Progenitor cell of endocrine pancreas (in vitro differentiated cells): ENCODE data around the gene SFI1. TPM values are rescaled to one million over a fixed set of nuclear protein-coding genes. Genes with fewer than 3 reads are reported as not detected.

Experiments
- DNase-seq: peaks from one replicate; pipeline ENCODE4 v3.0.0; 2021; ENCODE audit warnings: low spot score; ENCODE audit not compliant: unreplicated experiment
- H3K27ac Mint-ChIP-seq: 2 replicates; pipeline ENCODE4 v1.8.0; 2021; ENCODE audit warnings: mild to moderate bottlenecking, moderate library complexity, mixed read lengths
- H3K27me3 Mint-ChIP-seq: 2 replicates; pipeline ENCODE4 v1.8.0; 2021; ENCODE audit warnings: mixed read lengths
- H3K36me3 Mint-ChIP-seq: 2 replicates; pipeline ENCODE4 v1.8.0; 2022; ENCODE audit warnings: mixed read lengths; ENCODE audit not compliant: insufficient read depth
- H3K4me1 Mint-ChIP-seq: 2 replicates; pipeline ENCODE4 v1.8.0; 2021; ENCODE audit warnings: low read depth, mixed read lengths
- H3K4me3 Mint-ChIP-seq: 2 replicates; pipeline ENCODE4 v1.8.0; 2021; ENCODE audit warnings: low read depth, mild to moderate bottlenecking, moderate library complexity, mixed read lengths
- H3K9me3 Mint-ChIP-seq: 2 replicates; pipeline ENCODE4 v1.8.0; 2021; ENCODE audit warnings: low read depth, mixed read lengths
- CTCF ChIP-seq: fragments of 200-600 bp; sonication (generic); IDR thresholded peaks from one replicate; pipeline ENCODE4 v1.5.0; 2021; ENCODE audit warnings: antibody characterized with exemption, mild to moderate bottlenecking; ENCODE audit not compliant: unreplicated experiment
- total RNA-seq: library from RNA; stranded (reverse); gene quantifications from 2 replicates; pipeline ENCODE4 v1.2.1, GENCODE V29; 2021

SFI1 gene
- total RNA-seq, 1 donor from 2014 or later = 66.3 TPM

GRCh38 chr22:31495343-31495742 lies 993 bp upstream of the SFI1 start:
- Mint-ChIP-seq H3K4me3 (peak overlapping the region; percentile 87), H3K27me3 (no peaks in the 10 kb centered on the region), H3K4me1 (peaks cover 6% of the 10 kb centered on the region), H3K27ac (no peak overlapping the region), H3K36me3 (no peaks in the 10 kb centered on the region), H3K9me3 (no peaks in the 10 kb centered on the region)
- no peak for TF ChIP-seq CTCF
- DNase-seq = no peak

- Mint-ChIP-seq H3K4me3 (peak overlapping the region; percentile 87), H3K36me3 (peaks cover under 1% of the 10 kb centered on the region), H3K4me1 (peaks cover 1% of the 10 kb centered on the region), H3K27ac (peak overlapping the region; percentile 91), H3K9me3 (no peaks in the 10 kb centered on the region), H3K27me3 (no peaks in the 10 kb centered on the region)
- TF ChIP-seq CTCF = no peak
- DNase-seq = peak; percentile 9
Measured at GRCh38 chr22:31496735-31497146, 405 bp downstream of the SFI1 start.

GRCh38 chr22:31497148-31497938 lies 1.0 kb downstream of the SFI1 start:
- DNase-seq = no peak
- Mint-ChIP-seq H3K9me3 (no peaks in the 10 kb centered on the region), H3K27ac (peak overlapping the region; percentile 91), H3K4me3 (peak overlapping the region; percentile 87), H3K4me1 (peaks cover 1% of the 10 kb centered on the region), H3K36me3 (peaks cover 2% of the 10 kb centered on the region), H3K27me3 (no peaks in the 10 kb centered on the region)
- no peak for TF ChIP-seq CTCF

GRCh38 chr22:31501738-31502137 lies 5.4 kb downstream of the SFI1 start:
- peaks cover 2% of the 10 kb centered on the region for H3K4me1 Mint-ChIP-seq
- TF ChIP-seq CTCF = no peak
- no peak overlapping the region for H3K4me3 Mint-ChIP-seq
- no peaks in the 10 kb centered on the region for H3K9me3 Mint-ChIP-seq
- peaks cover 2% of the 10 kb centered on the region for H3K36me3 Mint-ChIP-seq
- no peak overlapping the region for H3K27ac Mint-ChIP-seq
- H3K27me3 Mint-ChIP-seq = no peaks in the 10 kb centered on the region
- no peak for DNase-seq

GRCh38 chr22:31503211-31503964 lies 7.1 kb downstream of the SFI1 start:
- TF ChIP-seq CTCF = no peak
- Mint-ChIP-seq H3K4me3 (no peak overlapping the region), H3K9me3 (peaks cover 7% of the 10 kb centered on the region), H3K27me3 (no peaks in the 10 kb centered on the region), H3K4me1 (peaks cover 2% of the 10 kb centered on the region), H3K27ac (no peak overlapping the region), H3K36me3 (peaks cover 9% of the 10 kb centered on the region)
- no peak for DNase-seq
